Kidney (tissue), 14 donors: ENCODE results near the gene NAXE. TPM values are rescaled to one million over a fixed set of nuclear protein-coding genes. Genes with fewer than 3 reads are reported as not detected.

Source experiments
- DNase-seq, 5 donors: peaks; one replicate each; pipeline ENCODE4 v3.0.0-alpha.2; 2013 to 2020
- FAIRE-seq: peaks from 2 replicates; lab custom pipeline; 2012; peaks lifted over from hg19 to GRCh38; lab: Jason Lieb, UNC
- H3K27ac ChIP-seq, 2 donors: one replicate each; pipeline ENCODE4 v1.7.0; 2013; ENCODE audit warnings: low read depth in 2 of 2, low read length in 2 of 2, inconsistent platforms in 1 of 2
- H3K27me3 ChIP-seq: one replicate; pipeline ENCODE4 v1.7.1; 2013; ENCODE audit warnings: low read length, inconsistent platforms; ENCODE audit not compliant: control insufficient read depth, insufficient read depth
- H3K36me3 ChIP-seq, 3 donors: one replicate each; pipeline versions ENCODE4 v1.7.0 to v1.7.1; 2013; ENCODE audit warnings: low read length in 3 of 3, control low read depth in 1 of 3, inconsistent platforms in 1 of 3; ENCODE audit not compliant: insufficient read depth in 3 of 3, control insufficient read depth in 2 of 3
- H3K4me1 ChIP-seq, 3 donors: one replicate each; pipeline versions ENCODE4 v1.7.0 to v1.7.1; 2013; ENCODE audit warnings: low read length in 3 of 3, inconsistent platforms in 1 of 3, low read depth in 1 of 3; ENCODE audit not compliant: control insufficient read depth in 2 of 3, insufficient read depth in 2 of 3
- H3K4me3 ChIP-seq, 3 donors: one replicate each; pipeline versions ENCODE4 v1.7.0 to v1.8.1; 2013; ENCODE audit warnings: low read length in 3 of 3, control low read depth in 1 of 3, inconsistent platforms in 1 of 3
- H3K9ac ChIP-seq, 3 donors: one replicate each; pipeline versions ENCODE4 v1.7.0 to v1.7.1; 2013; ENCODE audit warnings: low read length in 3 of 3, control low read depth in 1 of 3, inconsistent platforms in 1 of 3
- H3K9me3 ChIP-seq, 3 donors: one replicate each; pipeline versions ENCODE4 v1.7.0 to v1.7.1; 2013; ENCODE audit warnings: low read length in 3 of 3, control low read depth in 1 of 3, inconsistent platforms in 1 of 3; ENCODE audit not compliant: control insufficient read depth in 2 of 3, insufficient read depth in 1 of 3
- CTCF ChIP-seq: IDR thresholded peaks from 3 replicates; pipeline ENCODE4 v1.5.1; 2012; ENCODE audit warnings: mild to moderate bottlenecking, moderate library complexity, borderline replicate concordance; ENCODE audit not compliant: insufficient read depth; ENCODE audit errors: extremely low read depth
- intact Hi-C: fragments of 100-400 bp; cut with DNase I; formaldehyde crosslinking; loops from one replicate; pipeline ENCODE4 v1.11.1; 2022
- polyA plus RNA-seq: library from polyadenylated mRNA; stranded (reverse); fragments of 350-450 nt; fragmentation: Illumina TruSeq; extraction: RNeasy Lipid Tissue Mini Kit (QIAGEN cat#74804); gene quantifications from one replicate; pipeline ENCODE4 v1.2.3, GENCODE V29; 2014; ENCODE audit warnings: low read depth, low replicate concordance; ENCODE audit not compliant: insufficient read depth
- total RNA-seq: library from RNA; stranded (reverse); fragmentation: NEBNext Ultra II Directional; extraction: Animal tissue kit (Norgen Biotek cat#: 25700); gene quantifications from one replicate; pipeline ENCODE4 v1.2.1, GENCODE V29; 2021
- donor health status: control.
- donor health status: control.
- donor health status: control.
- donor health status: control.
- donor health status: control.
- donor health status: DM: yes; HTN: yes; CAD: no.
- donor health status: Normal renal cell carcinoma (clear cell type).

The NAXE gene
- total and polyA plus RNA-seq, 2 donors from 2014 or later, result 78.0 to 221 TPM

- DNase-seq (peak in 1 of 5 donors; percentile 16), FAIRE-seq (no peak)
- peaks cover 0 to 5% (median 0%) of the 10 kb centered on the region in 3 donors for H3K4me1 ChIP-seq
- no peak overlapping the region for H3K27ac ChIP-seq
- H3K9me3 ChIP-seq, result no peaks in the 10 kb centered on the region
- no peak for TF ChIP-seq CTCF
- peaks cover 8% of the 10 kb centered on the region for H3K27me3 ChIP-seq
- H3K4me3 ChIP-seq, result no peak overlapping the region
- no peaks in the 10 kb centered on the region for H3K36me3 ChIP-seq
- intact Hi-C loops, result no loop called here
- H3K9ac ChIP-seq, result no peak overlapping the region
These were observed 46.8 kb downstream of the NAXE start for GRCh38 chr1:156638189-156638985.

DNA sequence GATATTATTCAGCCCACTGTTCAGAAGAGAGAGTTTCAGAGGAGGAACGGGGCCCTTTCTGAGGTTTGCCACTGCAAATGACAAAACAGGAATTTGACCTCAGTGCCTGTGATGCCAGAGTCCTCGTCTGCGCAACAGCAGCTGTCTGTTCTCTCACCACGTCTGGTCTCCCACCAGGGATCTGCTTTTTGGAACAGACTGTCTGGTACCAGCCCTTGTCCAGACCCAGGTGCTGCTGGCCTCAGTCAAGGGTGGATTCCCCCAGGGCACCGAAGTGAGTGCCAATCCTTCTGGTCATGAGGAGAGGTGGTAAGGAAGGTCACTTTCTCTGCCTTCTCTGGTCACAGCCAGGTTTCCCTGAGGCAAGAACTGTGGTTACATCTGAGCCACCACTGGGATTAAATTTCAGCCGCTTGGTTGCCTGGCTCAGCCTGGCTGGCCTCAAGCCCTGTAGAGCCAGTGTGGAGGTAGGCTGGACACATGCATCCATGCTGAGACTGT, 48.1 kb downstream of the NAXE start:
- DNase-seq (peak in 3 of 5 donors; percentile 37 to 42 (median 42)), FAIRE-seq (no peak)
- Histone ChIP-seq H3K9ac (no peak overlapping the region), H3K27me3 (peaks cover 10% of the 10 kb centered on the region), H3K4me1 (peaks cover 0 to 5% (median 0%) of the 10 kb centered on the region in 3 donors), H3K4me3 (no peak overlapping the region), H3K9me3 (no peaks in the 10 kb centered on the region), H3K27ac (no peak overlapping the region), H3K36me3 (no peaks in the 10 kb centered on the region)
- no peak for TF ChIP-seq CTCF
- intact Hi-C loops, result no loop called here

- Histone ChIP-seq H3K9ac (no peak overlapping the region), H3K36me3 (no peaks in the 10 kb centered on the region), H3K27ac (no peak overlapping the region), H3K4me3 (no peak overlapping the region), H3K4me1 (peaks cover 0 to 5% (median 0%) of the 10 kb centered on the region in 3 donors), H3K27me3 (peaks cover 23% of the 10 kb centered on the region), H3K9me3 (no peaks in the 10 kb centered on the region)
- DNase-seq (peak in 1 of 5 donors; percentile 28), FAIRE-seq (no peak)
- no peak for TF ChIP-seq CTCF
- intact Hi-C loops, result no loop called here
These were observed 49.5 kb downstream of the NAXE start for GRCh38 chr1:156640842-156641706.
